Astrocyte (in vitro differentiated cells and primary cell): Measurements from ENCODE around the gene PCDHGB1. TPM values are rescaled to one million over a fixed set of nuclear protein-coding genes. Genes with fewer than 3 reads are reported as not detected.
A peak's percentile ranks its signal among the peaks of the same experiment; 100 is the strongest.

ENCODE experiments used
- DNase-seq: peaks from one replicate; pipeline ENCODE4 v3.0.0-alpha.2; 2010; ENCODE audit warnings: low read depth
- FAIRE-seq: peaks from 2 replicates; lab custom pipeline; 2011; peaks lifted over from hg19 to GRCh38; lab: Jason Lieb, UNC
- H2AFZ ChIP-seq: 2 replicates; pipeline ENCODE4 v1.6.0; 2012; ENCODE audit warnings: low read depth, low read length, inconsistent platforms
- H3K27ac ChIP-seq: 2 replicates; pipeline ENCODE4 v1.5.1; 2011; ENCODE audit warnings: low read depth, low read length, inconsistent platforms
- H3K27me3 ChIP-seq: 2 replicates; pipeline ENCODE4 v1.6.0; 2011; ENCODE audit warnings: low read length, inconsistent platforms; ENCODE audit not compliant: insufficient read depth
- H3K36me3 ChIP-seq: 2 replicates; pipeline ENCODE4 v1.5.1; 2011; ENCODE audit warnings: low read length, inconsistent platforms; ENCODE audit not compliant: insufficient read depth
- H3K4me1 ChIP-seq: 2 replicates; pipeline ENCODE4 v1.5.1; 2011; ENCODE audit warnings: low read length, inconsistent platforms; ENCODE audit not compliant: insufficient read depth
- H3K4me2 ChIP-seq: 2 replicates; pipeline ENCODE4 v1.6.0; 2012; ENCODE audit warnings: low read length, inconsistent platforms
- H3K4me3 ChIP-seq: 2 replicates; pipeline ENCODE4 v1.5.1; 2011; ENCODE audit warnings: low read depth, mild to moderate bottlenecking, low read length, inconsistent platforms; ENCODE audit not compliant: insufficient read depth
- H3K79me2 ChIP-seq: 2 replicates; pipeline ENCODE4 v1.6.0; 2012; ENCODE audit warnings: mild to moderate bottlenecking, low read length, inconsistent platforms; ENCODE audit not compliant: insufficient read depth
- H3K9ac ChIP-seq: 2 replicates; pipeline ENCODE4 v1.6.0; 2012; ENCODE audit warnings: mild to moderate bottlenecking, low read length, inconsistent platforms
- H3K9me3 ChIP-seq: 2 replicates; pipeline ENCODE4 v1.5.1; 2012; ENCODE audit warnings: low read depth, mild to moderate bottlenecking, low read length, inconsistent platforms; ENCODE audit not compliant: insufficient read depth
- H4K20me1 ChIP-seq: 2 replicates; pipeline ENCODE4 v1.6.0; 2012; ENCODE audit warnings: low read length, inconsistent platforms; ENCODE audit not compliant: insufficient read depth
- H3K27ac Mint-ChIP-seq: one replicate; pipeline ENCODE4 v1.8.0; 2021; ENCODE audit warnings: mild to moderate bottlenecking, mixed read lengths; ENCODE audit not compliant: unreplicated experiment
- H3K27me3 Mint-ChIP-seq: one replicate; pipeline ENCODE4 v1.8.0; 2021; ENCODE audit warnings: low read depth, mixed read lengths; ENCODE audit not compliant: unreplicated experiment
- H3K36me3 Mint-ChIP-seq: one replicate; pipeline ENCODE4 v1.8.0; 2021; ENCODE audit warnings: low read depth, mixed read lengths; ENCODE audit not compliant: unreplicated experiment
- H3K4me1 Mint-ChIP-seq: one replicate; pipeline ENCODE4 v1.8.0; 2021; ENCODE audit warnings: low read depth, mixed read lengths; ENCODE audit not compliant: unreplicated experiment
- H3K4me3 Mint-ChIP-seq: one replicate; pipeline ENCODE4 v1.8.0; 2021; ENCODE audit warnings: mild to moderate bottlenecking, moderate library complexity, mixed read lengths; ENCODE audit not compliant: unreplicated experiment
- H3K9me3 Mint-ChIP-seq: one replicate; pipeline ENCODE4 v1.8.0; 2021; ENCODE audit warnings: mild to moderate bottlenecking, mixed read lengths; ENCODE audit not compliant: unreplicated experiment
- CTCF ChIP-seq: IDR thresholded peaks from 2 replicates; pipeline ENCODE4 v1.5.1; 2011; ENCODE audit warnings: low read depth, mild to moderate bottlenecking, inconsistent platforms, low read length, moderate library complexity; ENCODE audit not compliant: insufficient read depth
- EZH2 ChIP-seq: IDR thresholded peaks from 2 replicates; pipeline ENCODE4 v1.6.1; 2012; ENCODE audit warnings: mild to moderate bottlenecking, low read length, inconsistent platforms; ENCODE audit not compliant: insufficient read depth
- total RNA-seq: library from RNA; stranded (reverse); gene quantifications from 2 replicates; pipeline ENCODE4 v1.2.1, GENCODE V29; 2021

PCDHGB1 gene
- total RNA-seq, 1 donor from 2014 or later, result 1.5 TPM

GRCh38 chr5:141342773-141343172 lies 7.1 kb upstream of the PCDHGB1 start:
- no peaks in the 10 kb centered on the region for H3K4me1 ChIP-seq
- H4K20me1 ChIP-seq, result no peaks in the 10 kb centered on the region
- Mint-ChIP-seq H3K27me3 (peaks cover 2% of the 10 kb centered on the region), H3K9me3 (peaks cover 52% of the 10 kb centered on the region), H3K4me1 (no peaks in the 10 kb centered on the region), H3K4me3 (no peak overlapping the region), H3K27ac (no peak overlapping the region), H3K36me3 (peaks cover 6% of the 10 kb centered on the region)
- no peak overlapping the region for H3K4me2 ChIP-seq
- H3K9ac ChIP-seq, result no peak overlapping the region
- TF ChIP-seq CTCF, result no peak
- no peak for TF ChIP-seq EZH2
- FAIRE-seq, result no peak
- no peaks in the 10 kb centered on the region for H3K36me3 ChIP-seq
- no peaks in the 10 kb centered on the region for H3K79me2 ChIP-seq
- no peak for DNase-seq
- no peak overlapping the region for H3K4me3 ChIP-seq
- peaks cover 3% of the 10 kb centered on the region for H3K27me3 ChIP-seq
- H3K9me3 ChIP-seq, result peaks cover 36% of the 10 kb centered on the region
- no peak overlapping the region for H2AFZ ChIP-seq
- no peak overlapping the region for H3K27ac ChIP-seq

GRCh38 chr5:141343242-141343952 lies 6.5 kb upstream of the PCDHGB1 start, which contains the start of gene PCDHGA3:
PCDHGA3 (plus strand) TSS chr5:141343829; CDS start chr5:141344034, 205 bp downstream.
- peak within 1 kb of the TSS; percentile 66 for H3K4me2 ChIP-seq
- H3K27ac ChIP-seq, result no peak within 1 kb of the TSS
- H3K36me3 Mint-ChIP-seq, result peaks cover 6% of the 10 kb centered on the region
- no peaks in the 10 kb centered on the region for H4K20me1 ChIP-seq
- peaks cover 36% of the 10 kb centered on the region for H3K9me3 ChIP-seq
- H3K27me3 Mint-ChIP-seq, result no peaks in the 10 kb centered on the region
- H3K4me3 Mint-ChIP-seq, result no peak within 1 kb of the TSS
- peaks cover 49% of the 10 kb centered on the region for H3K9me3 Mint-ChIP-seq
- H3K27ac Mint-ChIP-seq, result no peak within 1 kb of the TSS
- peak within 1 kb of the TSS; percentile 53 for H3K9ac ChIP-seq
- no peaks in the 10 kb centered on the region for H3K4me1 Mint-ChIP-seq
- peak within 1 kb of the TSS; percentile 76 for H2AFZ ChIP-seq
- peak; percentile 55 for DNase-seq
- H3K79me2 ChIP-seq, result no peaks in the 10 kb centered on the region
- no peak for FAIRE-seq
- H3K4me3 ChIP-seq, result peak within 1 kb of the TSS; percentile 54
- no peaks in the 10 kb centered on the region for H3K36me3 ChIP-seq
- H3K27me3 ChIP-seq, result peaks cover 3% of the 10 kb centered on the region
- no peaks in the 10 kb centered on the region for H3K4me1 ChIP-seq
- TF ChIP-seq EZH2 (no peak), CTCF (peak; percentile 41)

- peaks cover 3% of the 10 kb centered on the region for H3K27me3 ChIP-seq
- no peaks in the 10 kb centered on the region for H3K36me3 ChIP-seq
- H4K20me1 ChIP-seq, result no peaks in the 10 kb centered on the region
- H3K9me3 ChIP-seq, result peaks cover 33% of the 10 kb centered on the region
- H3K4me2 ChIP-seq, result peak overlapping the region; percentile 66
- no peak overlapping the region for H3K27ac Mint-ChIP-seq
- H3K4me1 ChIP-seq, result no peaks in the 10 kb centered on the region
- H3K27me3 Mint-ChIP-seq, result no peaks in the 10 kb centered on the region
- no peaks in the 10 kb centered on the region for H3K79me2 ChIP-seq
- H3K9ac ChIP-seq, result peak overlapping the region; percentile 53
- H3K36me3 Mint-ChIP-seq, result peaks cover 6% of the 10 kb centered on the region
- peak overlapping the region; percentile 54 for H3K4me3 ChIP-seq
- no peak overlapping the region for H3K27ac ChIP-seq
- peaks cover 44% of the 10 kb centered on the region for H3K9me3 Mint-ChIP-seq
- no peak overlapping the region for H3K4me3 Mint-ChIP-seq
- no peaks in the 10 kb centered on the region for H3K4me1 Mint-ChIP-seq
- DNase-seq, result no peak
- H2AFZ ChIP-seq, result peak overlapping the region; percentile 76
- TF ChIP-seq CTCF (no peak), EZH2 (no peak)
- FAIRE-seq, result no peak
These were observed 5.9 kb upstream of the PCDHGB1 start for GRCh38 chr5:141343953-141344463.
